HepG2 (cell line): ENCODE data around the gene EPHA1. TPM values are rescaled to one million over a fixed set of nuclear protein-coding genes. Genes with fewer than 3 reads are reported as not detected.

Experiments
- ATAC-seq: fragments of 200-7000 bp; cut with Tn5 transposase; 3 replicates; pipeline ENCODE4 v1.9.1; 2020; ENCODE audit warnings: mild to moderate bottlenecking, moderate library complexity
- BruUV-seq: library from RNA; stranded (reverse); fragments of 400-500 nt; replicated peaks from 2 replicates; lab custom pipeline; 2021; lab: Mats Ljungman, UMichigan
- CTCF ChIA-PET: fragments of 300-600 bp; formaldehyde crosslinking; extraction: SDS; loops from one replicate; lab custom pipeline; 2021; ENCODE audit warnings: low total read pairs, inconsistent platforms, low intra/inter-chr PET ratio; lab: Yijun Ruan, JAX
- POLR2A ChIA-PET: fragments of 350-600 bp; sonication (Branson Sonifier 250); formaldehyde crosslinking; loops from one replicate; lab custom pipeline; 2020; ENCODE audit warnings: antibody characterized with exemption, inconsistent platforms; lab: Yijun Ruan, JAX
- DNase-seq: peaks from one replicate; pipeline ENCODE4 v3.0.0-alpha.2; 2015; ENCODE audit warnings: low spot score
- FAIRE-seq: peaks from 3 replicates; lab custom pipeline; 2011; peaks lifted over from hg19 to GRCh38; lab: Jason Lieb, UNC
- H2AFZ ChIP-seq: one replicate; pipeline ENCODE4 v1.6.1; 2011; ENCODE audit warnings: low read length, inconsistent platforms
- H3K27ac ChIP-seq: fragments of 300-600 bp; 3 replicates; pipeline ENCODE4 v1.8.0; 2011; ENCODE audit warnings: mixed run types, mild to moderate bottlenecking, mixed read lengths, low read length, inconsistent platforms; ENCODE audit not compliant: insufficient read depth; ENCODE audit errors: extremely low read length
- H3K27me3 ChIP-seq, 2 experiments: fragments of 200-600 bp in 1 of 2; 2 replicates in 1 of 2; 3 replicates in 1 of 2; pipeline versions ENCODE4 v1.6.0 to v1.8.0; 2011; ENCODE audit warnings: low read length in 2 of 2, mild to moderate bottlenecking in 2 of 2, moderate library complexity in 2 of 2, inconsistent platforms in 1 of 2; ENCODE audit not compliant: insufficient read depth in 2 of 2, control insufficient read depth in 1 of 2
- H3K36me3 ChIP-seq, 2 experiments: fragments of 200-600 bp in 1 of 2; replicated peaks in 1 of 2; 2 replicates in 1 of 2; 3 replicates in 1 of 2; pipeline versions ENCODE4 v1.5.1 to v1.8.0; 2011; ENCODE audit warnings: low read length in 2 of 2, inconsistent platforms in 1 of 2; ENCODE audit not compliant: insufficient read depth in 2 of 2, control insufficient read depth in 1 of 2
- H3K4me1 ChIP-seq: 2 replicates; pipeline ENCODE4 v1.5.1; 2012; ENCODE audit warnings: low read length, inconsistent platforms; ENCODE audit not compliant: insufficient read depth
- H3K4me2 ChIP-seq: 2 replicates; pipeline ENCODE4 v1.6.0; 2011; ENCODE audit warnings: low read depth, low read length, inconsistent platforms
- H3K4me3 ChIP-seq, 3 experiments: fragments of 200-600 bp in 1 of 3; sonication (generic), shearing (Covaris generic) in 1 of 3; replicated peaks in 1 of 3; 2 replicates each; pipeline ENCODE4 v1.5.1; 2011 to 2016; ENCODE audit warnings: low read length in 3 of 3, inconsistent platforms in 2 of 3, low read depth in 2 of 3, mild to moderate bottlenecking in 2 of 3, control low read depth in 1 of 3, mixed read lengths in 1 of 3; ENCODE audit not compliant: insufficient read depth in 1 of 3
- H3K79me2 ChIP-seq: one replicate; pipeline ENCODE4 v1.6.1; 2011; ENCODE audit warnings: low read length, inconsistent platforms; ENCODE audit not compliant: insufficient read depth
- H3K9ac ChIP-seq: 2 replicates; pipeline ENCODE4 v1.6.0; 2011; ENCODE audit warnings: mild to moderate bottlenecking, low read depth, low read length, inconsistent platforms; ENCODE audit not compliant: insufficient read depth
- H3K9me3 ChIP-seq: 2 replicates; pipeline ENCODE4 v1.5.1; 2012; ENCODE audit warnings: mild to moderate bottlenecking, low read length
- H4K20me1 ChIP-seq: 2 replicates; pipeline ENCODE4 v1.6.0; 2011; ENCODE audit warnings: inconsistent platforms, mild to moderate bottlenecking, low read length, moderate library complexity; ENCODE audit not compliant: insufficient read depth
- CREM ChIP-seq, 2 experiments: sonication (generic) in 1 of 2; formaldehyde crosslinking in 1 of 2; IDR thresholded peaks; 2 replicates each; pipeline versions ENCODE4 v1.4.0 to v1.6.1; 2016 to 2020; ENCODE audit warnings: antibody characterized with exemption in 1 of 2, mild to moderate bottlenecking in 1 of 2, missing genetic modification reagents in 1 of 2
- GATAD2A ChIP-seq: IDR thresholded peaks from 2 replicates; pipeline ENCODE4 v1.6.1; 2016
- HMG20B ChIP-seq: conservative IDR thresholded peaks from 2 replicates; pipeline ENCODE4 v1.6.1; 2016; ENCODE audit warnings: missing genetic modification reagents, missing compliant biosample characterization
- HNRNPL ChIP-seq: fragments of 200-400 bp; formaldehyde crosslinking; IDR thresholded peaks from 2 replicates; pipeline ENCODE4 v1.6.1; 2017; ENCODE audit warnings: mild to moderate bottlenecking, low read depth, low read length
- HOXD1 ChIP-seq: sonication (generic); formaldehyde crosslinking; IDR thresholded peaks from 2 replicates; pipeline ENCODE4 v1.5.0; 2020; ENCODE audit warnings: missing genetic modification reagents
- MTA1 ChIP-seq: sonication (generic); formaldehyde crosslinking; IDR thresholded peaks from 2 replicates; pipeline ENCODE4 v1.4.0; 2020; ENCODE audit warnings: missing genetic modification reagents, mild to moderate bottlenecking, borderline replicate concordance
- MTERF4 ChIP-seq: sonication (generic); formaldehyde crosslinking; IDR thresholded peaks from 2 replicates; pipeline ENCODE4 v1.8.0; 2023; ENCODE audit warnings: mild to moderate bottlenecking, missing genetic modification reagents
- NFAT5 ChIP-seq: sonication (generic); formaldehyde crosslinking; IDR thresholded peaks from 2 replicates; pipeline ENCODE4 v1.4.0; 2020; ENCODE audit warnings: missing genetic modification reagents
- TGIF2 ChIP-seq: IDR thresholded peaks from 2 replicates; pipeline ENCODE4 v1.6.1; 2016; ENCODE audit warnings: control low read depth, missing compliant biosample characterization
- U2AF1 ChIP-seq: fragments of 200-400 bp; formaldehyde crosslinking; optimal IDR thresholded peaks from 2 replicates; pipeline ENCODE3; 2017; ENCODE audit warnings: mild to moderate bottlenecking, low read depth, low read length
- ZGPAT ChIP-seq: IDR thresholded peaks from 2 replicates; pipeline ENCODE4 v1.6.1; 2016; ENCODE audit warnings: mild to moderate bottlenecking
- ZNF350 ChIP-seq: sonication (generic); formaldehyde crosslinking; IDR thresholded peaks from 2 replicates; pipeline ENCODE4 v1.4.0; 2020; ENCODE audit warnings: mild to moderate bottlenecking, low read depth, missing genetic modification reagents, borderline replicate concordance
- ZNF512 ChIP-seq: sonication (generic); formaldehyde crosslinking; IDR thresholded peaks from 2 replicates; pipeline ENCODE4 v1.4.0; 2020; ENCODE audit warnings: mild to moderate bottlenecking, missing genetic modification reagents
- WGBS: methylation state at CpG from one replicate; pipeline ENCODE4 v1.1.6; 2017; ENCODE audit warnings: low lambda C conversion rate; 5-methylcytosine and 5-hydroxymethylcytosine counted together
- in situ Hi-C: cut with HindIII; loops from 2 replicates; pipeline ENCODE4 v1.10.0; 2017; ENCODE audit warnings: low pct_unique_long_range_greater_than_20kb; ENCODE audit not compliant: extremely low pct_ligation_motif_present
- intact Hi-C: fragments of 100-400 bp; cut with micrococcal nuclease; formaldehyde crosslinking; loops from one replicate; pipeline ENCODE4 v1.10.0; 2022; ENCODE audit not compliant: unreplicated experiment
- polyA plus RNA-seq, 8 experiments: library from polyadenylated mRNA; depleted of rRNA in 3 of 8; stranded (reverse) in 7 of 8; unstranded in 1 of 8; fragments of >200 nt; fragmentation: Illumina TruSeq in 4 of 8; extraction: Trizol in 4 of 8; gene quantifications; 2 replicates each; pipeline versions ENCODE4 v1.2.1 to v1.2.3, GENCODE V29; 2011 to 2016; ENCODE audit warnings: low read depth in 4 of 8, missing spikeins in 1 of 8, mixed read lengths in 1 of 8; ENCODE audit not compliant: insufficient read depth in 1 of 8
- total RNA-seq, 5 experiments: library from RNA; depleted of rRNA; stranded (reverse); fragments of >200 nt; fragmentation: Illumina TruSeq; extraction: Trizol; gene quantifications; 2 replicates each; pipeline ENCODE4 v1.2.3, GENCODE V29; 2016; ENCODE audit warnings: low read depth in 1 of 5

EPHA1 gene
- total and polyA plus RNA-seq, 2 of the 13 experiments (the other 11 are each of a cell fraction or from before 2014, with no cell fraction given) = 4.6 to 17.1 TPM

- BruUV-seq = no TSS peak
- H3K27me3 ChIP-seq = no peaks in the 10 kb centered on the region
- peaks cover 49% of the 10 kb centered on the region for H3K4me1 ChIP-seq
- H3K4me3 ChIP-seq = peak within 1 kb of the TSS; percentile 94 to 98 (median 98)
- H4K20me1 ChIP-seq = peaks cover 5% of the 10 kb centered on the region; the same call in 1 of the 2 replicates
- no peaks in the 10 kb centered on the region for H3K9me3 ChIP-seq
- CTCF ChIA-PET = interaction anchor here (0.7 to 2.8 kb wide), 2 partner anchors 28 to 36 kb away, joined by 3 to 24 read pairs; no protein-coding TSS in a partner anchor
- intact Hi-C loops (loop anchor here (1.0 to 2.0 kb wide), 4 partner anchors 14 to 96 kb away; partner anchors contain the start of genes EPHA1 and TMEM139), in situ Hi-C loops (loop anchor here (5.0 to 25.0 kb wide), 2 partner anchors 36 to 531 kb away; partner anchors contain the start of gene TCAF1)
- peak within 1 kb of the TSS; percentile 86 for H3K4me2 ChIP-seq
- ATAC-seq = peak; percentile 87
- peak within 1 kb of the TSS; percentile 88 for H3K9ac ChIP-seq
- H2AFZ ChIP-seq = peak within 1 kb of the TSS; percentile 54
- H3K36me3 ChIP-seq = peaks cover 0 to 3% of the 10 kb centered on the region in 2 experiments; a peak in 1 of 5 replicates
- no peak for FAIRE-seq
- H3K79me2 ChIP-seq = peaks cover 12% of the 10 kb centered on the region
- WGBS = 0% methylated on average over 13 of the region's 72 CpGs
- POLR2A ChIA-PET = interaction anchor here (0.8 to 4.0 kb wide), 7 partner anchors 10 to 117 kb away, joined by 3 to 20 read pairs (median 10); partner anchors contain the start of genes CASP2, EPHA1 and GSTK1
- H3K27ac ChIP-seq = peak within 1 kb of the TSS; percentile 89
- peak; percentile 84 for DNase-seq
- TF ChIP-seq ZNF512 (CRISPR knock-in tag) (no peak), HOXD1 (CRISPR knock-in tag) (no peak), ZNF350 (CRISPR knock-in tag) (peak; percentile 61; the same call in 1 of the 2 replicates), NFAT5 (CRISPR knock-in tag) (no peak), MTERF4 (0 out of 2 replicates have a peak, but pooled peaks have one; percentile 58), HNRNPL (no peak), TGIF2 (CRISPR knock-in tag) (no peak), ZGPAT (CRISPR knock-in tag) (peak; percentile 75), CREM (IDR thresholded peaks at IDR 0.05) (no peak), CREM (CRISPR knock-in tag; IDR thresholded peaks at IDR 0.05) (no peak), U2AF1 (no peak), MTA1 (peak; percentile 9; the same call in 1 of the 2 replicates), HMG20B (CRISPR knock-in tag) (no peak), GATAD2A (CRISPR knock-in tag) (no peak)
Observed at GRCh38 chr7:143380646-143381426, 27.8 kb downstream of the EPHA1 start, which contains the start of gene ZYX. ZYX (plus strand) TSS chr7:143381345; CDS start chr7:143381572, 227 bp downstream.
